Activated T-cell treated with anti-CD3 and anti-CD28 coated beads for 48 hours (primary cell): Measurements from ENCODE around the gene SCARB1.

ENCODE experiments used
- DNase-seq: peaks from one replicate; pipeline ENCODE4 v3.0.0-alpha.2; 2020; ENCODE audit warnings: low read depth

Gene SCARB1

DNA sequence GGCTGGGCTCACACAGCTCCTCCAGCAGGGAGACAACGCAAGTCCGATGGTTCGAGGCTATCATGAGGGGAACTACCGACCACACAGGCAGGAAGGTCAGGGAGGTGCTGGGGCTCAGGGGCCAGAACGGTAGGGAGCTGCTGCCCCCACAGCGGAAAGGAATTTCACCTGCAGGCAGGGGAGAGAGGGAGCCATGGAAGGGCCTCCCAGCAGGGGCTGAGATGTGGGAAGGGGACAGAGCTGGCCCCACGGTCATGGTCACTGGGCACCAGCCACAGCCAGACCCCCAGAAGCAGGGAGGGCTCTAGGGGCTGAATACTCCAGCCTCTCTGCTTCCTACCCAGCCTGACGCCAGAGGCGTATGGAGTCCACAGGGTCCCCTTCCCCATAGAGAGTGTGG is 103.1 kb downstream of the SCARB1 start:
- DNase-seq: no peak

- no peak for DNase-seq
Measured at GRCh38 chr12:124759841-124760503, 103.7 kb downstream of the SCARB1 start.

DNA sequence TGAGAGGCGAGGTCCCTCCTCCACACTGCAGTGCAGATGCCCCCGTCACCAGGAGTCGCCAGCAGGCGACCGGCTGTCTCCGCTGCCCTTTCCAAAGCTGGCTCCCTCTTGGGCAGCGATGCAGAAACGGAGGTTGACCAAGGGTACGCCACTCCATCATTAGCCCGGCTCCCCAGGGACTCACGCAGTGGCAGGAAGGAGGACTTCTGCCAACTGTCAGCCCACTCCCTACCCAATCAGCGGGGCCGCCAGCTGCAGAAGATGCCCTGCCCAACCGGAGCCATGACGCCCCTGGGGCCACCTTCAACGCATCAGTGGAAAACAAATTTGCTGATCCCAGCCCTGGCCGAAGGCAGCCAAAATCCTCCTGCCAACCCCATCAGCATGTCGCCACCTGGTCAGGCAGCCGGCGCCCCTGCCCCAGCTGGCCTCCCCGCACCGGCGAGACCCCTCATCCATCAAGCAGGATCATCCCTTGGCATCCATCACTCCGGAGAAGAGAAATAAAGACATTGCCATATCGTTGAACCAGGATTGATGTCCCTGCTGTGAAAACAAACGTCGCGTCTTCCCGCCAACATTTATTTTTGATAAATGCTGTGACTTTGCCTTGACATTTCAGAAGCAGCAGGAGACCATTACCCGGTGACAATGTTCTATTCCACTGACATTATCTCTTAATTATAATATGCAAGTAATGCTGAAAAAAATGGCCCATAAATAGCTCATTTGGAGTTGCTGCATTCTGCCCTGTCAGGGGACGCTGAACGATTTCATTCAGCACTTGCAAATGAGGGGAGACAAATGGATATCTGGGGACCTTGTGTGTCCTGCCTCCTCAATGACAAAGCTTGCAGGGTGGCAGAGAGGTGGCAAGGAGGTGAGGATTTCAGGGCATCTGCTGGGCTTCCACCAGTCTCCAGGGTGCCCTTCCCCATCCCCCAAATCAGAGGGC is 105.1 kb downstream of the SCARB1 start:
- DNase-seq: no peak

GRCh38 chr12:124757329-124757728 is 106.3 kb downstream of the SCARB1 start:
- no peak for DNase-seq

GRCh38 chr12:124756760-124757159 is 106.9 kb downstream of the SCARB1 start:
- DNase-seq: no peak

DNA sequence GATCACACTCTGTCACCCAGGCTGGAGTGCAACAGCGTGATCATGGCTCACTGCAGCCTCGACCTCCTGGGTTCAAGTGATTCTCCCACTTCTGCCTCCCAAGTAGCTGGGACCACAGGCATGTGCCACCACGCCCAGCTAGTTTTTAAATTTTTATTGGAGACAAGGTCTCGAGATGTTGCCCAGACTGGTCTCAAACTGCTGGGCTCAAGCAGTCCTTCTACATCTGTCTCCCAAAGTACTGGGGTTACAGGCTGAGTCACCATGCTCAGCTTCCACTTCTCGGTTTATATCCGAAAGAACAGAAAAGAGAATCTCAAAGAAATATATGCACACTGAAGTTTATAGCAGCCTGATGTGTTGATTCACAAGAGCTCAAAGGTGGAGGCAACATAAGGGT is 107.5 kb downstream of the SCARB1 start:
- no peak for DNase-seq

DNA sequence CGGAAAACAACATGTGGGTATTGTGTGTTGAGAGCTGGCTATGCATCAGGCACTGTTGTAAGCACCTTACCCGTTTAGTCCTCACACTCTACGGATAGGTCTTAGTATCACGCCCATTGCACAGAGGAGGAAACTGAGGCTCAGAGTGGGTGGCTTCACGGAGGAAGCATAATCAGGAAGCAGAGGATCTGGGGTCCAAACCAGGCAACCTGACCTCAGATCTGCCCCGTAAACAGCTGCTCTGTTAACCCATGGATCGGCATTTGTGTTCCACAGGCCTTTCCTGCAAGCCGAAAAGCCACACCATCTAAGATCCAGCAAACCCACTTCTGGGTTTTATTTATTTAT is 107.9 kb downstream of the SCARB1 start:
- no peak for DNase-seq

GRCh38 chr12:124754949-124755800 is 108.5 kb downstream of the SCARB1 start:
- DNase-seq: no peak

- DNase-seq: no peak
Measured at GRCh38 chr12:124754491-124754890, 109.2 kb downstream of the SCARB1 start.

- no peak for DNase-seq
Measured at GRCh38 chr12:124753993-124754392, 109.7 kb downstream of the SCARB1 start.

GRCh38 chr12:124753228-124753591 is 110.5 kb downstream of the SCARB1 start:
- no peak for DNase-seq

GRCh38 chr12:124752437-124753227 is 111.0 kb downstream of the SCARB1 start:
- DNase-seq: no peak

- DNase-seq: no peak
Measured at GRCh38 chr12:124751654-124752355, 111.9 kb downstream of the SCARB1 start.

GRCh38 chr12:124750787-124751471 is 112.7 kb downstream of the SCARB1 start:
- no peak for DNase-seq

DNA sequence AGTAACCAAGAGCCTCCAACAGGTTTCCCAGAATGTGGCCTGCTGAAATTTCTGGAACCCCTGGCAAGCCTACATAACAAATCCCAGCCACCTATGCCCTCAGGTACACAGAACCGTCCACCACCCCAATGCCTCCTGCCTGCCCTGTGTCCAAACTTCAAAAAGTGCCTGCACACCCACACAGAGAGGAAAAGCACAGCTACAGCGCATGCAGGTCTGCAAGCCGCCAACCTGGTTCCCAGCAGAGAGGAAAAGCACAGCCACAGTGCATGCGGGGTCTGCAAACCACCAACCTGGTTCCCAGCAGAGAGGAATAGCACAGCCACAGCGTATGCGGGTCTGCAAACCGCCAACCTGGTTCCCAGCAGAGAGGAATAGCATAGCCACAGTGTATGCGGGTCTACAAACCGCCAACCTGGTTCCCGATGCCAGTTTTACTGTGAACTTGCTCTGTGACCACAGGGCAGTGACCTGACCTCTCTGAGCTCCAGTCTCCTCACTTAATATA is 113.5 kb downstream of the SCARB1 start:
- no peak for DNase-seq

DNA sequence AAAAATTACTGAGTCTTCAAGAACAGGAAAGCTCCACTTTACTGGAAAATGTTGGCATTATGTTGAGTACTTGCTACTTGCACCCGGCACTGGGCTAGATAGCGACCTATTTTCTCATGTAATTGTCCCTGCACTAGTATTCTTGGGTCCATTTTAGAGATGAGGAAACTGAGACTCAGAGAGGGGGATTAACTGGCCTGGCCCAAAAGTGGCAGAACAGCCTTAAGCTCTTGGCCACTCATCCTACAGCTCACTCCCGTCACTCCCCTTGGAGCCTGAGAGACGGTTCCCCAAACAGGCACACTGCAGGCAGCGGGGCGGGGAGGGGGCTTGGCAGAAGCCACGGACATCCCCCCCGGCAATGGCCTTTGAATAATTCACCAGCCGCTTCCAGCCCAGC is 113.9 kb downstream of the SCARB1 start:
- no peak for DNase-seq

- no peak for DNase-seq
Measured at GRCh38 chr12:124747426-124748161, 116.1 kb downstream of the SCARB1 start.

- no peak for DNase-seq
Measured at GRCh38 chr12:124746649-124747425, 116.8 kb downstream of the SCARB1 start.
